ENCODE results near the gene NEUROG3.

DNA sequence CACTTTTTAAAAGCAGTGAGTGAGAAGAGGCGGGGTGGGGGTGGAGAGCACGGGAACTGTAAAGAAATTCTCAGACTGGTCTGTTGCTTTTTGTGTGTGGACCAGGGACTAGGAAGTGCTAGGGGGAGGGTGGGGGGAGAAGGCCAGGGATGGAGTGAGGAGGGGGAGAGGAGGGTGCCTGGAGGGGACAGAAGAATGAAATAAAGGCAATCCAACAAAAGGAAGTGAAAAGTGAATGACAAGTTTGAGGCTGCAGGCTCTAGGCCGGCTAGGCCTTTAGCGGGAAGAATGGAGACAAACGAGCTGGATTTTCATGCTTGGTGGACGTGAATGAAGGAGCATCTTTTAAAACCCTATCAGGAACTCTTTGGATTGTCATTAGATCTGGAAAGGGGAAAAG is 13.7 kb downstream of the NEUROG3 start:
- TF ChIP-seq, protein P1, sequence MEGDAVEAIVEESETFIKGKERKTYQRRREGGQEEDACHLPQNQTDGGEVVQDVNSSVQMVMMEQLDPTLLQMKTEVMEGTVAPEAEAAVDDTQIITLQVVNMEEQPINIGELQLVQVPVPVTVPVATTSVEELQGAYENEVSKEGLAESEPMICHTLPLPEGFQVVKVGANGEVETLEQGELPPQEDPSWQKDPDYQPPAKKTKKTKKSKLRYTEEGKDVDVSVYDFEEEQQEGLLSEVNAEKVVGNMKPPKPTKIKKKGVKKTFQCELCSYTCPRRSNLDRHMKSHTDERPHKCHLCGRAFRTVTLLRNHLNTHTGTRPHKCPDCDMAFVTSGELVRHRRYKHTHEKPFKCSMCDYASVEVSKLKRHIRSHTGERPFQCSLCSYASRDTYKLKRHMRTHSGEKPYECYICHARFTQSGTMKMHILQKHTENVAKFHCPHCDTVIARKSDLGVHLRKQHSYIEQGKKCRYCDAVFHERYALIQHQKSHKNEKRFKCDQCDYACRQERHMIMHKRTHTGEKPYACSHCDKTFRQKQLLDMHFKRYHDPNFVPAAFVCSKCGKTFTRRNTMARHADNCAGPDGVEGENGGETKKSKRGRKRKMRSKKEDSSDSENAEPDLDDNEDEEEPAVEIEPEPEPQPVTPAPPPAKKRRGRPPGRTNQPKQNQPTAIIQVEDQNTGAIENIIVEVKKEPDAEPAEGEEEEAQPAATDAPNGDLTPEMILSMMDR (IDR thresholded peaks at IDR 0.05; ENCODE audit: low read length), result no peak
- TF ChIP-seq EZH2phosphoT487 (IDR thresholded peaks at IDR 0.05; ENCODE audit: low read length), result no peak
